ENCODE results near the gene KDM8. TPM values are rescaled to one million over a fixed set of nuclear protein-coding genes. Genes with fewer than 3 reads are reported as not detected.
A peak's percentile ranks its signal among the peaks of the same experiment; 100 is the strongest.

Gene KDM8
- total RNA-seq, 1 experiment from 2014 or later, result 15.5 TPM

DNA sequence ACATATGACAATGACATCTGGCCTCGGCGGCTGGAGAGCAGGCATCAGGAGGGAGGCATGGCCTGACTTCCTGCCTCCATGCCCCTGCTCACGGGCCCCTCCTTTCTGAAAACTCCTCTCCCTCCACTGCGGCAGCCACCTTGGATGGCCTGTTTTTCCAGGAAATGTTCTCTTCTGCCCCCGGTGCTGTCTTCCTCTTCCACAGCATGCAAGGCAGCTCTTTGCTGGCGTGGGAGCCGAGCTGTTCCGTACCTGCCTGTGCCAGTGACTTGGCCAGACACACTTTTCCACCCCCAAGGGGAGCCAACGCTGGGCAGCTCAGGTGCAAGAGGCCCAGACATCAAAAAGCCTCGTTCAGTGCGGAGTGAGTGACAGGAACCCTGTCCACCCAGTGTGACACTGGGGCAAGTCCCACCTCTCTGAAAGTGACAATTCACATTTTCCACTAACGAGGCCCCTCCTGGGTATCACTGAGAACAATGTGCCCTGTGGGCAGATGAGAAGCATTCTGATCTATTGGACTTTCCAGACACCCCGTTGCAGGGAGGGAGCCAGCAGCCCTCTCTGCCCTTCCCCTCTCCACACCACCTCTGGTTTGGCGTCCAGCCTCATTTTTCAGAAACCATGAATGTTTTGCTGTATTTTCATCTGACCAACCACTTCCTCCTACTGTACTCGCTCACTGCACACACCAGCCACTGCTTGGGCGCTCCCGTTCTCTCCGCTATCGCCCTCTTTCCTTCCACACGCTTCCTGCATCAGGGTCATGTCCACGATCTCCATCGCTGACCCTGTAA is 34.1 kb downstream of the KDM8 start:
- Mint-ChIP-seq H3K9me3 (no peaks in the 10 kb centered on the region), H3K27me3 (ENCODE audit: low read depth) (peaks cover 1% of the 10 kb centered on the region; the same call in 1 of the 2 replicates), H3K27ac (peak overlapping the region in 2 of 3 experiments; percentile 40 to 89; a peak in 4 of 7 replicates), H3K4me1 (peaks cover 10 to 22% of the 10 kb centered on the region in 2 experiments), H3K36me3 (ENCODE audit: insufficient read depth in 1 of 3, low read depth in 3 of 3) (no peaks in the 10 kb centered on the region), H3K4me3 (no peak overlapping the region)
- no peak overlapping the region for H3T11ph ChIP-seq (ENCODE audit: low read length)
- H2BK5ac ChIP-seq (ENCODE audit: insufficient read length, low read length), result no peak overlapping the region
- no peaks in the 10 kb centered on the region for H4K20me1 ChIP-seq (ENCODE audit: control insufficient read depth, insufficient read depth, insufficient read length)
- no peaks in the 10 kb centered on the region for H3K4me1 ChIP-seq (ENCODE audit: insufficient read depth, low read length)
- DNase-seq, result no peak
- H4K8ac ChIP-seq (replicated peaks; ENCODE audit: insufficient read length, low read depth, low read length), result no peak overlapping the region
- no peaks in the 10 kb centered on the region for H3K27me3 ChIP-seq (ENCODE audit: insufficient read depth, low read length)
- H4K5ac ChIP-seq (ENCODE audit: insufficient read length, low read depth, low read length), result no peak overlapping the region
- H2BK20ac ChIP-seq (ENCODE audit: low read depth, low read length, poor library complexity, severe bottlenecking), result no peak overlapping the region
- H3K18ac ChIP-seq (ENCODE audit: insufficient read length, low read depth, low read length), result peak overlapping the region; percentile 45
- TF ChIP-seq, protein P1, sequence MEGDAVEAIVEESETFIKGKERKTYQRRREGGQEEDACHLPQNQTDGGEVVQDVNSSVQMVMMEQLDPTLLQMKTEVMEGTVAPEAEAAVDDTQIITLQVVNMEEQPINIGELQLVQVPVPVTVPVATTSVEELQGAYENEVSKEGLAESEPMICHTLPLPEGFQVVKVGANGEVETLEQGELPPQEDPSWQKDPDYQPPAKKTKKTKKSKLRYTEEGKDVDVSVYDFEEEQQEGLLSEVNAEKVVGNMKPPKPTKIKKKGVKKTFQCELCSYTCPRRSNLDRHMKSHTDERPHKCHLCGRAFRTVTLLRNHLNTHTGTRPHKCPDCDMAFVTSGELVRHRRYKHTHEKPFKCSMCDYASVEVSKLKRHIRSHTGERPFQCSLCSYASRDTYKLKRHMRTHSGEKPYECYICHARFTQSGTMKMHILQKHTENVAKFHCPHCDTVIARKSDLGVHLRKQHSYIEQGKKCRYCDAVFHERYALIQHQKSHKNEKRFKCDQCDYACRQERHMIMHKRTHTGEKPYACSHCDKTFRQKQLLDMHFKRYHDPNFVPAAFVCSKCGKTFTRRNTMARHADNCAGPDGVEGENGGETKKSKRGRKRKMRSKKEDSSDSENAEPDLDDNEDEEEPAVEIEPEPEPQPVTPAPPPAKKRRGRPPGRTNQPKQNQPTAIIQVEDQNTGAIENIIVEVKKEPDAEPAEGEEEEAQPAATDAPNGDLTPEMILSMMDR (conservative IDR thresholded peaks at IDR 0.05), result no peak
- no peak overlapping the region for H3K4ac ChIP-seq (ENCODE audit: low read depth, low read length)
- no peaks in the 10 kb centered on the region for H3K9me3 ChIP-seq (ENCODE audit: control insufficient read depth, low read depth, low read length)
- H3K14ac ChIP-seq (ENCODE audit: insufficient read depth, low read length), result no peak overlapping the region; the same call in 1 of the 2 replicates
- H4K91ac ChIP-seq (ENCODE audit: insufficient read length, low read depth, low read length), result no peak overlapping the region
- H3K9ac ChIP-seq (ENCODE audit: extremely low read depth, insufficient read length, low read length), result no peak overlapping the region
- H3K23ac ChIP-seq (ENCODE audit: insufficient read length, low read depth, low read length), result no peak overlapping the region
- H2AFZ ChIP-seq (ENCODE audit: low read length), result no peak overlapping the region
- H2BK15ac ChIP-seq (ENCODE audit: low read depth, low read length), result no peak overlapping the region
- H3K79me2 ChIP-seq (ENCODE audit: insufficient read depth, low read length), result no peaks in the 10 kb centered on the region
- H2BK120ac ChIP-seq (ENCODE audit: low read depth, low read length, poor library complexity, severe bottlenecking), result no peak overlapping the region
- H3K27ac ChIP-seq (ENCODE audit: insufficient read length, low read depth, low read length), result no peak overlapping the region
- H3K79me1 ChIP-seq (ENCODE audit: insufficient read depth, low read depth, low read length, poor library complexity, severe bottlenecking), result no peaks in the 10 kb centered on the region
- no CpG with 5 or more reads among the region's 22 CpGs for WGBS (ENCODE audit: extremely low coverage, insufficient read length, low lambda C conversion rate)
- no peak overlapping the region for H3K4me2 ChIP-seq (ENCODE audit: insufficient read depth, insufficient read length, low read length)
- no peaks in the 10 kb centered on the region for H3K23me2 ChIP-seq (ENCODE audit: insufficient read length, low read depth, low read length, poor library complexity, severe bottlenecking)
- H2AK5ac ChIP-seq (ENCODE audit: insufficient read length, low read length), result no peak overlapping the region
- H3K56ac ChIP-seq (ENCODE audit: insufficient read length, low read depth, low read length), result no peak overlapping the region
- no peak overlapping the region for H2BK12ac ChIP-seq (ENCODE audit: insufficient read length, low read depth, low read length)
